GM21526 (cell line): ENCODE measurements around the gene PIM2.

ENCODE experiments used
- ATAC-seq: cut with Tn5 transposase; IDR thresholded peaks from one replicate; pipeline ENCODE4 v1.9.1; 2021; ENCODE audit warnings: moderate library complexity; ENCODE audit not compliant: unreplicated experiment, low FRiP score

PIM2 gene

GRCh38 chrX:48909703-48910294 is 9.0 kb downstream of the PIM2 start:
- ATAC-seq: no peak

- no peak for ATAC-seq
Observed at GRCh38 chrX:48908600-48908999, 10.2 kb downstream of the PIM2 start.

DNA sequence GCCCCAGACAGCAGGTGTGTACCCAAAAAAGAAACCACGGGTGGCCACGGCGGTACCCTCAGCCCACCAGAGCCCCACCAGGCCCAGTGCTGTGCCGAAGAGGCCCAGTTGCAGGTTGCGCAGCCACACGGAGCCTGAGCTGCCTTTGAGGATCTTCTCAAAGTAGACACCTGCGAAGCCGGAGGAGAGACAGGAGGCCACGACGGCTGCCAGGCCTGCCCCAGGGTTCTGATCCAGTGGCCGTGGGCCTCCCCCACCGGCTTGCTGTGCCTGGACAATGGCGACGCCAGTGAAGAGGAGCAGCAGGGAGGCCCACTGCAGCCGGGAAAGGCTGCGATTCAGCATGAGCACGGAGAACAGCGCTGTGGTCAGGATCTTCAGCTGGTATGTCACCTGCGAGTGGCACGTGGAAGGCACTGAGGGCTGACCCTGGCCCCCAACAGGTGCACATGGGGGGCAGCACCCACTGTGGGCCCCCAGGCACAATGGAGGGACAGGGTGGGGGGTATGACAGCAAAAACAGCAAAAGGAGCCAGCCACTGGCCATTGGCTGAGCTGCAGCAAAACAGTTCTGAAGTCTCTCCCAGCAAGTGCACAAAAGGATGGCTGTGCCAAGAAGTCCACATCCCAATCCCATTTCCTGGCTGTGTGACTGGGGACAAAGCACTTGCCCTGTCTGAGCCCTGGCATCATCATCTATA is 13.6 kb downstream of the PIM2 start:
- no peak for ATAC-seq

DNA sequence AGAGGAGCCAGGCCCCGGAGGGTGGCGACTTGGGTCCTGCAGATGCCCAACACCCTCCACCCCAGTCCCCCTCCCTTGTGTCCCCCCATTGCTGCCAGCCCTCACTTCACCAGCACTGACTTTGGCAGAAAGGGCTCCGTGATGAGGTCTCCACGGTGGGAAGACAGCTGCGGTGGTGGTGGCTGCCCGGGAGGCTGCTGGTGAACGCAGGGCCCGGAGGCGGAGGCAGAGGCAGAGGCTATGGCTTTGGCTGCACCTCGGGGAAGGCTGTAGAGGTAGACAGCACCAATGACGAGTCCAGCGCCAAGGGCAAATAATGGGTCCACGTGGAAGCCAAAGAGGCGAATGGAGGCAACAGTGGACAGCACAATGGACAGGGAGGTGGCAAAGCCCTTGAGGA is 14.2 kb downstream of the PIM2 start:
- ATAC-seq: no peak

- ATAC-seq: no peak
Observed at GRCh38 chrX:48904180-48904579, 14.6 kb downstream of the PIM2 start.

DNA sequence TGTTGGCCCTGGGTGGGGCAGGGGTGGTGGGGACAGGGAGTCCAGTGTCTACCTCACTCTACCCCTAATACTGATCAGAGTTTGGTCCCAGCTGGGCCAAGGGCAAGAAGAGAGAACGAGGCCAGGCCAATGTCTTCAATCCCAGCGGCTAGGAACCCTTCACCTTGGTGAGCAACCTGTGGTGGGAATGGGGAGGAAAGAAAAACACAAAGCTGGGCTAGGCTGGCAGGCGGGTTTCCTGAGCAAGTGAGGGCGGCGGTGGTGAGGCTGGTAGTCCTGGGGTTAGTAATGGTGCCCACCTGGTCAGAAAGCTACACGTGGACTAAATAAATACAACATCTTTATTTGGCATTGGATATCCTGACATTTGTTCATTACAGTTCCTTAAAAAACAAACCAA is 15.5 kb downstream of the PIM2 start:
- no peak for ATAC-seq

GRCh38 chrX:48902776-48903175 is 16.0 kb downstream of the PIM2 start:
- ATAC-seq: no peak

- no peak for ATAC-seq
Observed at GRCh38 chrX:48902135-48902534, 16.7 kb downstream of the PIM2 start.

- ATAC-seq: no peak
Observed at GRCh38 chrX:48901069-48901468, 17.8 kb downstream of the PIM2 start.

DNA sequence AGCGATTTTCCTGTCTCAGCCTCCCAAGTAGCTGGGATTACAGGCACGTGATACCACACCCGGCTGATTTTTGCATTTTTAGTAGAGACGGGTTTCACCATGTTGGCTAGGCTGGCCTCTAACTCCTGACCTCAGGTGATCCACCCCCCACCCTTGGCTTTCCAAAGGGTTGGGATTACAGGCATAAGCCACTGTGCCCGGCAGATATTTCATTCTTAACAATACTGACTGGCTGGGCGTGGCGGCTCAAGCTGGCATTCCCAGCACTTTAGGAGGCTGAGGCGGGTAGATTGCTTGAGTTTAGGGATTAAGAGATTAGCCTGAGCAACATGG is 19.8 kb downstream of the PIM2 start:
- no peak for ATAC-seq

GRCh38 chrX:48897625-48898306 is 21.1 kb downstream of the PIM2 start, which contains the start of the genes PQBP1 and TIMM17B:
Gene PQBP1 (plus strand): TSS chrX:48897930. CDS start chrX:48898510, 580 bp downstream.
Gene TIMM17B (minus strand): TSS chrX:48897768. CDS start chrX:48897749, 19 bp downstream.
- ATAC-seq: peak; percentile 69

DNA sequence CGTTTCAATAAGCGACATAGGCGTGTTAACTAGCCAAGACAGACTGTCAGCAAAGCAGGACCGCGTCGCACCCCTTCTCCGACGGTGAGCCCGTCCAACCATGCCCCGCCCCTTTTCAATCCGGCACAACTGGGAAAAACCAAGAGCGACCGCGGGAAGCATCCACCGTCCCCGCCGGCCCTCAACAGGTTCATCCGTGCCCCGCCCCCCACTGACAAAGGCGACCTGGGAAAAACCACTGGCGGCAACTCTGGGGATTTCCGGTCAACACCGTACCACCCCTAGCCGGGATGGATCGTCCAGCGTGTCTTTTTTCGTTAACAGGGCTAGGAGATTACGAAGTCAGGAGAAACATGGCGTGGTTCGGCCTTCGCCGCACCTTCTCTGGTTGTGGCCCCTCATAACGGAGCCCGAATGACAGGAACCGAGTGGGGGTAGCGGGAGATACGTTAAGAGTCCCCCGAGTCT is 21.6 kb downstream of the PIM2 start:
- ATAC-seq: no peak

DNA sequence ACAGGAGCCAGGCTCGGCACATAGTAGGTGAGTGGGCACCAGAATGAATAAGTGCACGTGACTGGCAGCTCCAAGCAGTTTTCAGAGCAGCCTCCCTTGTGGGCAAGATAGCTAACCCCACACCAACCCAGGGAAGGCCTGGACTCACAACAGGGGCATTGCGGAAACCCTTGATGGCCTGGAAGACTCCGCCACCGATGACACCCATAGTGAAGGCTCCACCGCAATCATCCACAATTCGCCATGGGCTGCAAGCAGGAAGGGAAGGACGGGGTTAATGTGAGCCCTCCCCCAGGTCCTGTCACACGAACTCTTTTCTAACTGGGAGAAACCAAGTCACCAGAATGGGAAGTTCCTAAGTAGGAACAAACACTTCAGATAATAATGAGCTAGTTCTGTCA is 22.2 kb downstream of the PIM2 start:
- ATAC-seq: no peak

GRCh38 chrX:48894891-48895290 is 23.9 kb downstream of the PIM2 start:
- no peak for ATAC-seq

GRCh38 chrX:48893556-48894348 is 25.1 kb downstream of the PIM2 start:
- ATAC-seq: no peak

DNA sequence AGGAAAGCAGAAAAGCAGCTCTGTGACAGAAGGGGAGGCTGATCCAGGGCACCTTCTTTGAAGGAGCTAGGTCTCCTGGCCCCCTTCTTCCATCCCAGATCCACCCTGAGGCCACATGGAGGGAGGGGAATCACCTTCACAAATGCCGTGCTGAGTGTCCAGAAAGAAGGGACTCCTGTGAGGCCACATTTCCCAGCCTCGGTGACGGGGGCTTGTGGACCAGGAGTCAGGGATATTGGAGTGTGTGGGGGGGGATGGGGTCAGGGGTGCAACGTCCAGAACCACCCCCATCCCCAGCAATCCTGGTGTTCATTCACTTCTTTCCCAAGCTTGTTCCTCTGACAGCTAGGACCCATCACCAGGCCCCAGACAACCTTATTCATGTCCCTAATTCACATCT is 25.9 kb downstream of the PIM2 start:
- ATAC-seq: no peak

GRCh38 chrX:48891402-48892288 is 27.2 kb downstream of the PIM2 start:
- ATAC-seq: peak; percentile 68

GRCh38 chrX:48890934-48891401 is 27.9 kb downstream of the PIM2 start:
- ATAC-seq: peak; percentile 27

- no peak for ATAC-seq
Observed at GRCh38 chrX:48890296-48890925, 28.4 kb downstream of the PIM2 start.
